ENCODE measurements around the gene ATP5F1D. TPM values are rescaled to one million over a fixed set of nuclear protein-coding genes. Genes with fewer than 3 reads are reported as not detected.
A peak's percentile ranks its signal among the peaks of the same experiment; 100 is the strongest.

ATP5F1D gene
- total RNA-seq, 1 donor from 2014 or later: 172 TPM

- no peaks in the 10 kb centered on the region for H3K9me3 Mint-ChIP-seq
- intact Hi-C loops (cut with micrococcal nuclease): no loop called here
- H3K27me3 Mint-ChIP-seq: peaks cover 7% of the 10 kb centered on the region
- H3K27ac Mint-ChIP-seq: no peak overlapping the region
- no peak overlapping the region for H3K4me3 Mint-ChIP-seq
- no peak for ATAC-seq (ENCODE audit: low read depth)
- peaks cover 24% of the 10 kb centered on the region for H3K4me1 Mint-ChIP-seq
- TF ChIP-seq CTCF (IDR thresholded peaks at IDR 0.05): no peak
- CTCF ChIA-PET: no interaction called here
- no peak for DNase-seq
- POLR2A ChIA-PET: no interaction called here
- H3K36me3 Mint-ChIP-seq (ENCODE audit: low read depth): no peaks in the 10 kb centered on the region
Measured at GRCh38 chr19:1236576-1236975, 5.0 kb upstream of the ATP5F1D start.

- Mint-ChIP-seq H3K27me3 (peaks cover 7% of the 10 kb centered on the region), H3K36me3 (ENCODE audit: low read depth) (no peaks in the 10 kb centered on the region), H3K9me3 (no peaks in the 10 kb centered on the region), H3K27ac (no peak overlapping the region), H3K4me1 (peaks cover 26% of the 10 kb centered on the region), H3K4me3 (peak overlapping the region; percentile 38)
- DNase-seq (no peak), ATAC-seq (ENCODE audit: low read depth) (no peak)
- intact Hi-C loops (cut with micrococcal nuclease): no loop called here
- no peak for TF ChIP-seq CTCF (IDR thresholded peaks at IDR 0.05)
- POLR2A ChIA-PET: no interaction called here
- CTCF ChIA-PET: no interaction called here
Measured at GRCh38 chr19:1237027-1237659, 4.4 kb upstream of the ATP5F1D start.

GRCh38 chr19:1237754-1238368 lies 3.7 kb upstream of the ATP5F1D start, which contains the start of gene CBARP:
Gene CBARP, minus strand, starts transcription at chr19:1238005. Its CDS starts 1,905 bp downstream, at chr19:1236100.
- no peak for ATAC-seq (ENCODE audit: low read depth)
- POLR2A ChIA-PET: interaction anchor here (0.8 to 10.1 kb wide), 2 partner anchors 26 to 374 kb away, joined by 3 to 824 read pairs; partner anchors contain the start of gene CIRBP
- Mint-ChIP-seq H3K4me3 (peak within 1 kb of the TSS; percentile 79), H3K9me3 (no peaks in the 10 kb centered on the region), H3K27me3 (peaks cover 7% of the 10 kb centered on the region), H3K27ac (no peak within 1 kb of the TSS), H3K4me1 (peaks cover 33% of the 10 kb centered on the region), H3K36me3 (ENCODE audit: low read depth) (no peaks in the 10 kb centered on the region)
- no peak for TF ChIP-seq CTCF (IDR thresholded peaks at IDR 0.05)
- CTCF ChIA-PET: no interaction called here
- DNase-seq: peak; percentile 39
- intact Hi-C loops (cut with micrococcal nuclease): no loop called here

GRCh38 chr19:1238369-1239303 lies 2.9 kb upstream of the ATP5F1D start:
- intact Hi-C loops (cut with micrococcal nuclease): no loop called here
- Mint-ChIP-seq H3K9me3 (no peaks in the 10 kb centered on the region), H3K36me3 (ENCODE audit: low read depth) (no peaks in the 10 kb centered on the region), H3K27ac (no peak overlapping the region), H3K27me3 (peaks cover 7% of the 10 kb centered on the region), H3K4me3 (peak overlapping the region; percentile 79), H3K4me1 (peaks cover 40% of the 10 kb centered on the region)
- CTCF ChIA-PET: no interaction called here
- ATAC-seq (ENCODE audit: low read depth): no peak
- POLR2A ChIA-PET: interaction anchor here (0.8 to 10.1 kb wide), 2 partner anchors 26 to 375 kb away, joined by 3 to 824 read pairs; partner anchors contain the start of gene CIRBP
- no peak for DNase-seq
- TF ChIP-seq CTCF (IDR thresholded peaks at IDR 0.05): no peak

- Mint-ChIP-seq H3K4me1 (peaks cover 40% of the 10 kb centered on the region), H3K9me3 (no peaks in the 10 kb centered on the region), H3K36me3 (ENCODE audit: low read depth) (no peaks in the 10 kb centered on the region), H3K27ac (no peak overlapping the region), H3K27me3 (peaks cover 7% of the 10 kb centered on the region), H3K4me3 (peak overlapping the region; percentile 79)
- intact Hi-C loops (cut with micrococcal nuclease): no loop called here
- TF ChIP-seq CTCF (IDR thresholded peaks at IDR 0.05): no peak
- DNase-seq (no peak), ATAC-seq (ENCODE audit: low read depth) (no peak)
- CTCF ChIA-PET: no interaction called here
- POLR2A ChIA-PET: interaction anchor here (10.1 kb wide), 1 partner anchor 25 kb away, joined by 824 read pairs; the partner anchor contains the start of gene CIRBP
Measured at GRCh38 chr19:1239420-1239795, 2.1 kb upstream of the ATP5F1D start.
